GM18951 (cell line): ENCODE results near the gene RNF123.

Experiments
- POLR2A ChIP-seq: IDR thresholded peaks from 4 replicates; pipeline ENCODE4 v1.6.1; 2011; ENCODE audit warnings: mild to moderate bottlenecking; ENCODE audit not compliant: insufficient read length, insufficient read depth; ENCODE audit errors: extremely low read depth
- in situ Hi-C: fragments of 300-500 bp; cut with MboI; formaldehyde crosslinking; loops from one replicate; pipeline ENCODE4 v1.12.0; 2022; ENCODE audit warnings: low sequenced_read_pairs, mixed read lengths, inconsistent platforms; ENCODE audit not compliant: unreplicated experiment

RNF123 gene

GRCh38 chr3:49769286-49769915 lies 80.0 kb downstream of the RNF123 start:
- TF ChIP-seq POLR2A: no peak
- in situ Hi-C loops: no loop called here

GRCh38 chr3:49769926-49770325 lies 80.6 kb downstream of the RNF123 start:
- TF ChIP-seq POLR2A: no peak
- in situ Hi-C loops: no loop called here
